ENCODE measurements around the gene ADRA1B.

ADRA1B gene

GRCh38 chr5:159945359-159945758 lies 29.1 kb downstream of the ADRA1B start:
- TF ChIP-seq CTCF (conservative IDR thresholded peaks at IDR 0.05; ENCODE audit: low read depth) = no peak
- POLR2A ChIA-PET (ENCODE audit: low non-redundant PET) = no interaction called here
- no peak for DNase-seq (ENCODE audit: low spot score)
- no peak overlapping the region for H3K27ac ChIP-seq
- CTCF ChIA-PET = no interaction called here

- POLR2A ChIA-PET (ENCODE audit: low non-redundant PET) = no interaction called here
- CTCF ChIA-PET = interaction anchor here (0.6 to 0.7 kb wide), 2 partner anchors 119 to 396 kb away, joined by 3 read pairs; no protein-coding TSS in a partner anchor
- no peak for TF ChIP-seq CTCF (conservative IDR thresholded peaks at IDR 0.05; ENCODE audit: low read depth)
- no peak for DNase-seq (ENCODE audit: low spot score)
- H3K27ac ChIP-seq = no peak overlapping the region
Measured at GRCh38 chr5:159947708-159948358, 31.6 kb downstream of the ADRA1B start.

- POLR2A ChIA-PET (ENCODE audit: low non-redundant PET) = no interaction called here
- CTCF ChIA-PET = interaction anchor here (0.8 to 1.5 kb wide), 2 partner anchors 14 to 36 kb away, joined by 3 to 4 read pairs; no protein-coding TSS in a partner anchor
- DNase-seq (ENCODE audit: low spot score) = no peak
- no peak overlapping the region for H3K27ac ChIP-seq
- no peak for TF ChIP-seq CTCF (conservative IDR thresholded peaks at IDR 0.05; ENCODE audit: low read depth)
Measured at GRCh38 chr5:159951387-159951786, 35.1 kb downstream of the ADRA1B start.

- H3K27ac ChIP-seq = no peak overlapping the region
- no peak for DNase-seq (ENCODE audit: low spot score)
- TF ChIP-seq CTCF (conservative IDR thresholded peaks at IDR 0.05; ENCODE audit: low read depth) = no peak
- ChIA-PET CTCF (interaction anchor here (0.8 kb wide), 1 partner anchor 14 kb away, joined by 3 read pairs; no protein-coding TSS in a partner anchor), POLR2A (ENCODE audit: low non-redundant PET) (no interaction called here)
Measured at GRCh38 chr5:159951834-159952233, 35.6 kb downstream of the ADRA1B start.

- POLR2A ChIA-PET (ENCODE audit: low non-redundant PET) = no interaction called here
- TF ChIP-seq CTCF (conservative IDR thresholded peaks at IDR 0.05; ENCODE audit: low read depth) = no peak
- CTCF ChIA-PET = no interaction called here
- DNase-seq (ENCODE audit: low spot score) = no peak
- H3K27ac ChIP-seq = no peak overlapping the region
Measured at GRCh38 chr5:159953609-159954008, 37.3 kb downstream of the ADRA1B start.

- POLR2A ChIA-PET (ENCODE audit: low non-redundant PET) = no interaction called here
- DNase-seq (ENCODE audit: low spot score) = no peak
- no peak overlapping the region for H3K27ac ChIP-seq
- TF ChIP-seq CTCF (conservative IDR thresholded peaks at IDR 0.05; ENCODE audit: low read depth) = no peak
- CTCF ChIA-PET = interaction anchor here (0.5 to 0.6 kb wide), 2 partner anchors 134 to 214 kb away, joined by 3 read pairs; no protein-coding TSS in a partner anchor
Measured at GRCh38 chr5:159955056-159955624, 38.9 kb downstream of the ADRA1B start.

Data from RWPE1 (cell line).